ENCODE measurements around the gene FLAD1.

The FLAD1 gene

DNA sequence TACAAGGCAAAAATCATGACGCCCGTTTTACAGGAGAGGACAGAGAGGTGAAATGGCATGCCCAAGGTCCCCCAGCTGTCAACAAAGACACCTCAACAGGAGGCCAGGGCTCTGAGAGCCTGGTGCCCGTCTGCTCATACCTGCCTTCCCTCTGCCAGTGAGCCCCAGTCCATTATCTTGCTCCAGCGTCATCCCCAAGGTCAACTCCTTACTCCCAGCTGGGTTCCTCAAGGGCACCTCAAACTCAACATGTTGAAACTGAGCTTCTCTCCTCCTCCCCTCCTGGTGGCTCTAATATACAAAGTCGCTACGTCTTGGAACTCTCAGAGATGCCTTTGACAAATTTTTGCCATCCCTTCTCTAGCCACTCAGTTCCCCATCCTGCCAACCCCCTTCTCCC lies 30.5 kb upstream of the FLAD1 start:
- no peak for DNase-seq

GRCh38 chr1:154953611-154954038 lies 29.5 kb upstream of the FLAD1 start:
- DNase-seq, result no peak

DNA sequence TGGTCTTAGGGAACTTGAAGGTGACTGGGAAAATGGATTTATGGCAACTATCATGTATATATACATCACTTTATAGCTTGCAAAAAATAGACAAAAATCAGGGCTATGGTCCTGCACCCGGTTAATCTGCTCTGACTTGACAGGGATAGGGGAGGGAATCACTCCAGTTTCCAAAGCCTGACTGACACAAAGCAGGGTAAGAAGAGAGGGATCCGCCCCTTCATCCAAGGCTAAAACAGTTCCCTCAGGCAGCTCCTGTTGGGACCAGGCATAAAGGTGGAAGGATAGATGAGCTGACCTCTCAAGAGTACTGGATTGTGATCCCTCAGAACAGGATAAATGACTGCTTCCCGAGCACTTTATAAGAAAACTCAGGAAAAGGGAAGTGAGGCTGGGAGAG lies 28.6 kb upstream of the FLAD1 start:
- no peak for DNase-seq

DNA sequence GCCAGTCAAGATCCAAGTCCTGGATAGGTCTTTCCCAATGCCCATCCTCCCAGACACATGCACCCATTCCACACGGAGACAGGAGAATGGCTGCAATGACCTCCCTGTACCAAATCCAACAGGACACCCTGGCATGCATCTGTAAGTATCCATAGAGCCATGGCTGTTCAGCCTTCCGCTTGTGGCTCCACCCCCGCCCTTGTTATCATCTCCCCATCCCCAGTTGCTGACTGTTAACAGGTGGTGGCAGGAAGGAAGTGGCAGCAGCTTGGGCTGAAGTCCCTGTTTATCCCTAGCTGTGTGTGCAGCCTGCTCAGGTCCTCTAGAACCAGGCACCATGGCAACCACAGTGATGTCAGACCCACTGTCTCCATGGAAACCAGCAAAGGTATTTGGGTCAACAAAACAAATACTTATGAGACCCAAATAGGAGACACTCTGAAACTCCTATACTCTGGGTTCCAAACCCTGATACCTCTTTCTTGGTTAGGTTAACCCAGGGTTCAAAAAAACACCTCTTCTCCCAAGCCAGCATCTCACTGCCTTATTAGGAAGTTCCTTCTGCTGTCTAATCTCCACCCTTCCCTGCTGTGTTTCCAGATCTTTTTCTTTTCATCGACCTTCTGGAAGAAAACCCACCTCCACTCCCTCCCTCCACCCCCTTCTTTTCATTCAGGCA lies 28.0 kb upstream of the FLAD1 start:
- peak; percentile 88 for DNase-seq

DNA sequence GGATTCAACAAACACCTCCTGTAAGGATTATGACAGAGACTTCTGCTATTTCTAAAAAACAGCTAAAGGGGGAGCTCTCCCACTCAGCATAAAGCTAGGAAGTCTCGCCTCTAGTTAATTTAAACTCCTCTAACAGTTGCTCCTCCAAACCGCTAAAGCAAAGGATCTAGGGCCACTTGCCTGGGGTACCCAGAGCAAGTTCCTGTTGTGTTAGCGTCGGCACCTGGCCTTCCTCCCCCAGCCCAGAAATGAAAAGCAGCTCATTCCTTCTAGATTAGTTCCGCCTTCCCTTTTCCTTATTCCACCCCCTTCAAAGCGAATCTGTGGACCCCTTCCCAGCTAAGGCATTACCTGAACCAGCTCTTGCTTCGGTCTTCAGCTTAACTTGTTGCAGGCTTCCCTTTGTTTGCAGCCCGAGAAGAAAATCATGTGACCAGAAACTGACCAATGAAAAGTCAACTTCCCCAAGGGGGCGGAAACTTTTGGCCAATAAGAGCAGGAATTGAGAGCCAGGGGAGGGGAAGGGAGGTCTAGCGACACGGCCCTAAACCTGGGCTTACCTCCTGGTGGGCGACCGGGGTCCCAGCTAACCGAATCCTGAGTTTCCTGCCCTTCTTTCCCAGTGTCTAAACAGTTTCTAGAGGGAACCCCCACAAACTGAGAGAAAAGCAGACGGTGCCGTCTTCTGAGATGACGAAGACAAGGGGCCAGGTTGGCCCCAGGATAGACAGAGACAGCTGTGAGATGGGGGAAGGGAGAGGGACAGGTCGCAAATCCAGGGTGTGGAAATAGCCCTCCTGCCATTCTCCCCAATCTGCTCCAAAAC lies 27.2 kb upstream of the FLAD1 start, which contains the start of gene PBXIP1:
PBXIP1 (minus strand) TSS at position 382 of the 826 bp plus-strand sequence. CDS start 2,378 bp downstream, outside the sequence.
- DNase-seq, result peak; percentile 69

DNA sequence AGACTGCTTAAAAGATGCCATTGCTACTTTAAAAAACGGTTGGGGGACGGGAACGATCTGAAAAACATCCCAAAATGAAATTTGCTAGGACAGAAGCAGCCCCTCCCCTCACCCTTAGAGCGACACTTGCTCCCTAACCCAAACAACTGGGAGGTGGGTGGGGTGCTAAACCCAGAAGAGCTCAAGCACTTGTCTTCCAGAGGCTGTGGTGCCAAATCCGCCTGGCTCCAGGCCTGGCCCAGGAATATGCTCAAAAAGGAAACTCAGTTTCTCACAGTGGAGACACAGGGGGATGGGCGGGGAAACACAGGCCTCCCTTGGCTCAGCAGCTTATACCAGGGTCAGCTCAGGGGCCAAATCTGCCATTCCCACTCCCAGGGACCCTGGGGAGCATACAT lies 26.6 kb upstream of the FLAD1 start:
- peak; percentile 18 for DNase-seq

DNA sequence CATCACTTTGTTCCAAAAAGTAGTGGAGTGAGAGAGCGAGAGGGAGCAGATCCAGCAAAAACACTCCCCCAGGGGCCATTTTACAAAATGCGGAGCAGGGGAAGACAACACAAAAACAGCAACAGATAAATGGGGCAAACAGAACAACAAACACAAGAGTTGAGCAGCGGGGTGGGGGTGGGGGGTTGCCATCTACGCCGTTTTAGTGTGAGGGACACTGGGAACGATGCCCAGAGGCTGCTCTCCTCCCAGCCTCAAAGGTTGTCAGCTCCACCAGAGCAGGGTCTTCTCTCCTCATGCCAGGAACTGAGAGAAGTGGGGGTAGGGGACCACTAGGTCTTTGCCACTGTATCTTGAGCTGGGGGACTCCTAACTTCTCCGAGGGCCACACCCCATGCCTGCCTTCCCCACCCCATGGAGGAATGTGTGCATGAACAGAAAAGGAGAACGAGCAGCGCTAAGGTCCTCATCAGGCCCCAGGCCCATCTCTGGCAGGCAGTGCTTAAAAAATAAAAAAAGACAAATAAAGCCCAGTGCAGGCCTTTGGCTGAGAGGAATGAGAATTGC lies 26.0 kb upstream of the FLAD1 start:
- peak; percentile 17 for DNase-seq

- no peak for DNase-seq
Measured at GRCh38 chr1:154958036-154958435, 25.1 kb upstream of the FLAD1 start.

DNA sequence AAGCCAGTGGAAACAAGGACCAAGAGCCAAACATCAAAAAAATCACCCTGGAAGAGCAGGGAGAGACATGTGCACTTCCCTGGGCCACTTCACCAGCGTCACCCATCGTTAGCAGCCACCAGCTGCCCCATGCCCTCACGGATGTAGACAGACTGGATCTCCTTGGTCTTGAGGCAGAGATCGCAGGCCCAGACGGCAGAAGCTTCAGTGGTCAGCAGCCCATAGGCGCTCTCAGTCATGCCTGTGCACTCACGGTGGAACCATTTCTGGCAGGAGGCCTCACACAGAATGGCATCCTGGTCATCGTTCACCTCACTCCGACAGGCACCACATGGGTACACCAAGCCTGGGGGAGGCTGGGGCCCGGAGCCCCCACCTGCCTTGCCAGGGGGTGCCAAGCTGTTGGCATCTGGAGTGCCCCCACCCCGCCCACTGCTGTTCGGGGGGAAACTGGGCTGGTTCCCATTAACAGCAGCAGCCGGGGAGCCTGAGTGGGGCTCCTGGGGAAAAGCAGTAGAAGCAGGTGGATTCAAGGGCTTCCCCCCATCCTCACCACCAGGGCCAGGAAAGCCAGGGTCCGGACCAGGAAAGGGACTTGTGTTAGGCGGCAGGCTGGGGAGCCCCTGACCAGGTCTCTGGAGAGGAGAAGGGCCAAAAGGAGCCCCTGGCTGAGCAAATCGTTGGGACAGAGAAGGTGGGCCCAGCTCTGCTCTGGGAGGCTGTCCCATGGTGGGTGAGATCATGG lies 24.3 kb upstream of the FLAD1 start:
- DNase-seq, result peak; percentile 18

GRCh38 chr1:154959426-154959780 lies 23.7 kb upstream of the FLAD1 start:
- no peak for DNase-seq

DNA sequence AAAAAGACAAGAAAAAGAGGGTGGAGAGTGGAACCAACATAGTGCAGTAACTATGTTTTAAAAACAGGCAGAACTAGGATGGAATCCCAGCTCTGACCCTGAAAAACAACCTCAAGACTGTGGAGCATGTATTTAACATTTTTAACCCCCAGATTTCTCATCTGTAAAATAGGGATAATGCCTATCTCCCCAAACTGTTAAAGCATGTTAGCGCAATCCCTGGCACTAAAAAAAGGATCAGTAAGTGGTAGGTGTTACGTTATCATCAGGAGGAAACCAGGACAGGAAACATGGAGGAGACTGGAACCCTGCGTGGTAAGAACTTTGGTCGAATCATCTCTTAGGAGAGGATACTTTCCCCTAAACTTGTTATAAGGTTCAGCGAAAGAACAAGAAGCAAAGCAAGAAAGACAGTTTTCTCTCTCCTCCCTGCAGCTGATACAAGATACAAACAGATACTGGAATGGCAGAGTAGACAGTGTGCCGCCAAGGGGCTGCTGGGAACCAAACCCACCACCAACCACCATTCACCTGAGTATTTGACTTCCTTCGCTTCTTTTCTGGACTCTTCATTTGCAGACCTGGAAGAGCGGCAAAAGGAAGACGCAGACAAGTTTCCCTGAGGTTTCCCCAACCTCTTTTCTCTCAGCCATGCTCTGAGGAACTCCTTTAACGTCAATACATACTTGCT lies 22.6 kb upstream of the FLAD1 start:
- no peak for DNase-seq

- DNase-seq, result peak; percentile 86
Measured at GRCh38 chr1:154961207-154962155, 21.7 kb upstream of the FLAD1 start, which contains the start of gene PYGO2. PYGO2 (minus strand) TSS chr1:154961782; CDS start chr1:154961576, 206 bp downstream.

- no peak for DNase-seq
Measured at GRCh38 chr1:154962156-154962749, 20.9 kb upstream of the FLAD1 start.

GRCh38 chr1:154962795-154963330 lies 20.3 kb upstream of the FLAD1 start:
- no peak for DNase-seq

GRCh38 chr1:154963643-154964042 lies 19.5 kb upstream of the FLAD1 start:
- no peak for DNase-seq

DNA sequence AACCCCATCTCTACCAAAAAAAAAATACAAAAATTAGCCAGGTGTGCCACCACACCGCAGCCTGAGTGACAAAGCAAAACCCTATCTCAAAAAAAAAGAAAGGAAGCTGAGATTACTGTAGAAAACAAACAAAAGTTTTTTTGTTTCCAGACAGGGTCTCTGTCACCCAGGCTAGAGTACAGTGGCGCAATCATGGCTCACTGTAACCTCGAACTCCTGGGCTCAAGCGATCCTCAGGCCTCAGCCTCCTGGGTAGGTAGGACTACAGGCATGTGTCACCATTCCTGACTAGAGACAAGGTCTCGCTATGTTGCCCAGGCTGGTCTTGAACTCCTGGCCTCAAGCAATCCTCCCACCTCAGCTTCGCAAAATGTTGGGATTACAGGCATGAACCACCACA lies 18.8 kb upstream of the FLAD1 start:
- DNase-seq, result no peak

DNA sequence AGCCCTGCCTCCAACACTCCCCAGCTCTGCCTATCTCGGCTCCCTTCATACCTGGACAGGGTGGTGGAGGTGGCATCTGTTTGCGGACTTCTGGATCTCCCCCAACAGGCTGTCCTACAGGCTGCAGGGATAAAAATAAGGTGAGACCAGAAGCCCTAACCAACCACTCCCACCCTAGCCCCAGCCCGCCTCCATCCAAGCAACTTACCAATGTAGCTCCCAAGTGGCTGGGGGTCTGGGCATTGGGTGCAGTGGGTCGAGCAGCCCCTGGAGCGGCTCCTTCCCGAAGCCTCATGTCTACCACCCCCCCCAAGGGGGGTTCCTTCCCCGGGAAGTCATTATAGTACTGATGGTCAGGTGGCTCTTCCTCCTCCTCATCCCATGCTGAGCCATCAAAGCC lies 17.0 kb upstream of the FLAD1 start:
- no peak for DNase-seq

DNA sequence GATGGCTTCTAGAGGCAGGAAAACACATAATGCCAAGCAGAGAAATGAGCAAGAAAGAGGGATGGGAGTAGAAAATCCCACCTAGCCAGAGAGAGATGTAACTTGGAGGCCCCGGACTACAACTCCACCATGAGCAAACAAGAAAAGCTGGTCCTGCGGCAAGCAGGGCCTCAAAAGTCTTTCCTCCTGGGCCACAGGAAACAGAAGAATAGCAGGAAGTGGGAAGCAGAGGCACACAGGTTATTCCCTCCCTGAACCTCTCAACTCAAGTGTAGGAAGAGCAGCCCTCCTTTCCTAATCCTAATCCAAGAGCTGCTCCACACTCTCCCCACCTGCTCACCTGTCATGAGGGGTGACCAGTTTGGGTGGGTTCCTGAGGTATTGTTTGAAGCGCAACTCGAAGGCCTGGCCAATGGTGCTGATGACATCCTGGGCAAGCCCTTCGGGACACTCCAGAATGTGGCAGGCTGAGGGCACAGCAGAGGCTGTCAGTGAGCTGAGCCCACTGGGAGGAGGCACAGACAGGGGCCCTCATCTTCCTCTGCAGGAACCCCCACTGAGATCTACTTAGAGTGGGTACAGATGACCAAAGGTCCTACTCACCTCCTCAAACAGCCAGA lies 15.7 kb upstream of the FLAD1 start:
- no peak for DNase-seq

- no peak for DNase-seq
Measured at GRCh38 chr1:154968731-154969130, 14.4 kb upstream of the FLAD1 start.

DNA sequence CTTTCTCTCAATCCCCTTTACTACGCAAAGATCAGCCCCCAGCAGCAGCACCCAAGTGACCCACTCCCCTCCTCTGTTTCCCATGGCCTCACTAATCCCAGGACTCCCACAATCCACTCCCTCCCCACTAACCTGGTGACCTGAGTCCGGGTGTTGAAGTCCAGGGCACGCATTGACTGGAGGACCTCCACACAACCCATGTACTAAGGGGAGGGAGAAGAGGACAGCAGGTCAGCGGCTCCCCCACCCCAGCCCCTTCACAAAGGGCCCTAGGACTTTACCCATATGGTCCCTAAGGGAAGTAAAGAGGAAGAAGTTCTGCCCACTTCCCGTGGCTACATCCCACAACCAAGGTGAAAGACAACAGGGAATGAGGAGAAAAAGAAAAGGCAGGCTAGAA lies 13.9 kb upstream of the FLAD1 start:
- DNase-seq, result no peak

Measured in activated T-cell treated with anti-CD3 and anti-CD28 coated beads, Interleukin-2, amount 50 U/mL, for 1 hour (primary cell).